Measurements from ENCODE around the gene TMEM273.
"Not testable (repeated sequence)": the region's sequence is repeated elsewhere in the genome, so short reads cannot be mapped to it uniquely, and the experiment has no call there.

The TMEM273 gene

DNA sequence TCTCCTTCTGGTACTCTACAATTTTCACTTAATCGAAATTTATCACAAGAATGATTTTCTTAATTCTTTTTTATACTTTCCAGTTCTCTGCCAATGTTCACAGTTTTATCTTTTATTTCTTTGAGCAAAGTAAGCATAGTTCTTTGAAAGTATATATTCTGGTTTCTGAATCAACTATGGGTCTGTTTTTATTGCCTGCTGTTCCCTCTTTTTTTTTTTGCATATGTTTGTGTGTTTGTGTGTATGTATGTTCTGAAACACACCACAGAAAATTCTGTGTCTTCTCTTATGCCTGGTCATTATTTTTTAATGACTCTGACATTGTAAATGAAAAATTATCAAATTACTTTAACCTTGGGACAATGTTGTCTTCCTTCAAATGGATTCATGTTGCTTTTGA lies 15.9 kb upstream of the TMEM273 start:
- DNase-seq (ENCODE audit: low read depth): no peak

DNA sequence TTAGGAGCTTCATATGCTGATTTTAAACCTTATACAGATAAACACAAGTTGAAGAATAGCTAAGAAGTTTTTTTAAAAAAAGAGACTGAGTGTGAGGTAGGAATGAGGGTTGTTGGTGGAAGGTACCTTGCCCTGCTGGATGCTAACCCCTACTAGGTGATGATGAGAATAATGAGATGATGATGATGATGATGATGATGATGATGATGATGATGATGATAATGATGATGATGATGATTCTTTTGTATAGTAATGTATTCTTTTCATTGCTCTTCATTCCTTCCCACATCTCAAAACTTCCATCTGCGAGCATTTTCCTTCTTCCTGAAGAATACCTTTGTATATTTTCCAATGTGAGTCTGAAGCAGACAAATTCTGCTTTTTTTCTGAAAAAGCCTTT lies 14.1 kb upstream of the TMEM273 start:
- no peak for DNase-seq (ENCODE audit: low read depth)

DNA sequence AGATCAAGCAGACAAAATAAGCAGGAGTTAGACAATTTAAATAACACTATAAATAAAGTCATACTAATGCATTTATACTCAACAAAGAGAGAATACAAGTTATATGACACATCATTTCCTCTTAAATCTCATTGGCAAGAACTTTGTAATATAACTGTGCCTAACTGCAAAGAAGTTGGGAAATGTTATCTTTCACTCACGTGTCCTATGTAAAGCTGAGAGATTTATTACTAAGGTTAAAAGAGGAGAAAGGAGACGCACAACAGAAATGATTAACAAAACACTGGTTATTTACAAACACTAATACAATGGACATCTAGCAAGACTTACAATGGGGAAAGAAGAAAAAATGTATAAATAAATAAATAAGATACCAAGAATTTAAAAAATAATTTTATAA lies 12.7 kb upstream of the TMEM273 start:
- no peak for DNase-seq (ENCODE audit: low read depth)

DNA sequence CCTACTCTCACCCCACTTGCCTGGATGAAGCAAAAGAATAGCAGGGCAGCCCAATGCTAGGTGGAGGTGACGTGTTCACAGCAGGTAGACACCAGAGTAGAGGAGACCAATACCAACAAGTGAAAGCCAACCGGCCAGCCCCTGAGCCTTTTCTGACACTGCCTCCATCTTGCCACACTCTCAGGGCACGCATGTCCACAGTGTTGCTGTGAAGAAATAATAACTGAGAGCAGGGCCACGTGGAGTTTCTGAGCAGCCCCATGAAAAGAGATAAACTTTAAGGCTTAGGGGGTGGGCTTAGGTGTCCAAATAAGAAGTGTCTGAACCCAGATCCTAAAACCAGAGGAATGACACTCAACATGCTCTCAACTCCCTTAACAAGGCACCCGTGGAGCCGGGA lies 9.0 kb upstream of the TMEM273 start:
- DNase-seq (ENCODE audit: low read depth): no peak

DNA sequence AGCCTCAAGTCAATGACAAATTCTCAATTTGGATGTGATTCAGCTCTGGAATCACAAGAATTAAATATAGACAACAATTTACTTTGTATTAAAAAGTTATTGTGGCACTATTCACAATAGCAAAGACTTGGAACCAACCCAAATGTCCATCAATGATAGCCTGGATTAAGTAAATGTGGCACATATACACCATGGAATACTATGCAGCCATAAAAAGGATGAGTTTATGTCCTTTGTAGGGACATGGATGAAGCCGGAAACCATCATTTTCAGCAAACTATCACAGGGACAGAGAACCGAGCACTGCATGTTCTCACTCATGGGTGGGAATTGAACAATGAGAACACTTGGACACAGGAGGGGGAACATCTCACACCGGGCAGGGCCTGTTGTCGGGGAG lies 7.7 kb upstream of the TMEM273 start:
- DNase-seq (ENCODE audit: low read depth): not testable (repeated sequence)

DNA sequence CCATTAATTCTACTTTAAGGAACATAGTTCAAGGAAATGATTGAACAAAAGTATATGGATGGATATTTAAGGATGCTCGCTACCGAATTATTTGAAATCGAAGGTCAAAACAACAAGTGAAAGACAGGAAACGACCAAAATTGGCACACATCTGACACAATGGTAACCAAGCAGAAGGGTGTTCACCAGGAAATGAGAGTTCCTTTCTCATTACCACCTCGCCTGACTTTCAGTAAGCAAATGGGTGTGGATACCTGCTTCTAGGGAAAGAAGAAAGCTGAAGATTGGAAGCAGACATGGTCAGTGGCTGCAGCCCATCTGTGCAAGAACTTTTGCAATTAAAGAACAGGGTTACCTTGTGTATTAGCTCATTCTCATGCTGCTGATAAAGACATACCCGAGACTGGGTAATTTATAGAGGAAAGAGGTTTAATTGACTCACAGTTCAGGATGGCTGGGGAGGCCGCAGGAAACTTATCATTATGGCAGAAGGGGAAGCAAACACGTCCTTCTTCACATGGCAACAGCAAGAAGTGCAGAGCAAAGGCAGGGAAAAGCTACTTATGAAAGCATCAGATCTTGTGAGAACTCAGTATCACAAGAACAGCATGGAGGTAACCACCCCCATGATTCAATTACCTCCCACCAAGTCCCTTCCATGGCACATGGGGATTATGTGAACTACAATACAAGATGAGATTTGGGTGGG lies 6.2 kb upstream of the TMEM273 start:
- no peak for DNase-seq (ENCODE audit: low read depth)

DNA sequence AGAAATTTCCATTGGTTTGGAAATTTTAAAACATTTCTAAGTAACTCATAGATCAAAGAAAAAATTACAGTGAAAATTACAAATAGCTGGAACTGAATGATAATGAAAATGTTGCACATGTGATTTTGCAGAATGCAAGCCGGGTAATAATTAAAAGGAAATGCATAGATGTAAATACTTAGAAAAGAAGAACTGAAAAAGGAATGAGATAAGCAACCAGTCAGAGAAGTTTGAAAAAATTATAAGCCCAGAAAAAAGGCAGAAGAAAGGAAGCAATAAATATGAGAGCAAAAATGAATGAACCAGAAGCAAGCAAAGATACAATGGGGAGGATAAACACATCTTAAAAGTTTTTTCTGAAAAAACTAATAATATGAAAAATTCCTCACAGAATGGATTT lies 3.2 kb upstream of the TMEM273 start:
- DNase-seq (ENCODE audit: low read depth): no peak

DNA sequence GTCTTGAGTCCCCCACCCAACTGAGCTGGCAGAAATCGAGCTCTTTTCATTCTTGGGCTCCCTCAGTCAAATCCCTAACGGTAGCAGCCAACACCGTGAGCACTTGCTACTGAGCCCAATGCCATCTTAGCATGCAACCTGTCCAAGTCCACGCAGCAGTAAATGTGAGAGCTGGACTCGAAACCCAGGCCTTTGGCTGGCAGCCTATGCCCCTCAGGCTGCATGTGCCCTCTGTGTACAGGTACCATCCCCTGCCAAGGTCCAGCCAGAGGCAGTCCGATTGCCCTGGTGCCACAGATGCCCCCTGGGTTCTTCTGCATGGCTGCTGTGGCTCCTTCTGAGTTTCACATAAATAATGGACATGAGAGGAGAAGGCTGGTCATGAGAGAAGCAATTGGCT lies 1.2 kb upstream of the TMEM273 start:
- no peak for DNase-seq (ENCODE audit: low read depth)

DNA sequence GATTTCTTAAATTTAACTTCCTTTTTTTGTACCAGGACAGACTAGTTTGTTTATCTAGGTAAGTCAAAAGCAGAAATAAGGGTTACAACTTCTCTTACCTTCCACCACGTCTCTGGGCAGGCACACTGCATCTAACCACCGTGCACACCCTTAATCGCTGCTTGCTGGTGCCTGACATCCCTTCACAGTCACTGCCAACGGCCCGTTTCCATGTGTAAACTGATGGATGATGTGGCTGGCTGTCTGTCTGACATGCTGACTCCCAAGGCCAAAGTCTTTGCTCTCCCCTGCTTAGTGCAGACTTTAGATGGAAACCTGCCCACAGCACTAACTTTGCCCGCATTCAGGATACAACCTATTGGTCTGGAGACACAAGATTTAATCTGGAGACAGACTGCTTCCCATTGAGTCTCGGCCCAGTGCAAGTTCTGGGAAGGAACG lies 1.1 kb downstream of the TMEM273 start:
- no peak for DNase-seq (ENCODE audit: low read depth)

DNA sequence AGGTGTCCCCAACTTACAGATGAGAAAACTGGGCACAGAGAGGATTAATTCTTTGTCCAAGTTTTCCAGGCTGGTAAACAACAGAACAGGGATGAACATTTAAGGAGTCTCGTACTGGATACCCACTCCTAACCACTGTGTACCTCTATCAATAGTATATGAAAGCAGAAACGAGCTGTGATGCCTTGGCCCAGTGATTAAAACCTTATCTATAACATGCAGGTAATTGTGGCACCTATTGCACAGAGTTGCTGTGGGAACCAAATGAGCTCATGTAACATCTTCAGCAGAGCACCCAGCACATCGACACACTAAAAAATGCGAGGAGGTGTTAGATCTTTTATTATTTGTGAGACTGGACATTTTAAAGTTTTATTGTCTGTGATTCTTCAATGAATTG lies 1.6 kb downstream of the TMEM273 start:
- no peak for DNase-seq (ENCODE audit: low read depth)

DNA sequence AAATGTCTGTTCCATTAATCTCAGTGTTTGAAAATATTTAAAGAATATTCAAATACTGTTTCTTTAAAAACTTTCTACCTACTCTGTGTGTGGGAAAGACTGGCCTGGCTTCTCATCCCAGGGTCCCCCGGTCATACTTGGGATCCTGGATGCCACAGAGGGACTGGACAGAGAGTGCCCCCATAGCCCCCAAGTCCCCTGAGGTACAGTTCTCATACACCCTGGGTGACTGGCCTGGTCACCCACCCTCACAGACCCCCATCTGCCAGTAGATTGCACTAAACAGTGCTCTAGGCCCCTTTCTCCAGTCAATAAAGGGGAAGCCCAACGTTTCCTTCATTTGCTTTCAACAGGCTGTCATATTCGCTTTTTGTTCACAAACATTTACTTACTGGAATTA lies 3.0 kb downstream of the TMEM273 start:
- no peak for DNase-seq (ENCODE audit: low read depth)

DNA sequence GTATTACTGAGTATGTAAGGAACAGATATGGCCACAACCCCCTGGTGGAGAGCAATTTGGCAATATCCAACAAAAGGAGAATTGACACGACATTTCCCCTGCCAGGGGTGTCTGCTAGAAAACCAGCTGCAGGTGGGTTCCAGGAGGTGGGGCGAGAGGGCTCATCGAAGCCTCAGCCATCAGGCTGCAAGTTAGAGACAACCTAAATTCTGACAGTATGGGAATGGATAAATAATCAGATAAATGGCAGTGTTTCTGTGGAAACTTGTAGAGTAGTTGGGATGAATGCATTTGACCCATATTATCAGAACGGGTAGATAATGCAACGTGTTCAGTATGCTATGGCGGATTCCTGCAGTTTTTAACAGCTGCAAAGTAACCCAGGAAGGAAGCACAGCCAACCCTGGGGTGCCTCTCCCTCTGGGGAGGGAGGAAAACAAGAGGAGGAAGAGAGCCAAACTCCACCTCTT lies 3.5 kb downstream of the TMEM273 start:
- DNase-seq (ENCODE audit: low read depth): no peak

DNA sequence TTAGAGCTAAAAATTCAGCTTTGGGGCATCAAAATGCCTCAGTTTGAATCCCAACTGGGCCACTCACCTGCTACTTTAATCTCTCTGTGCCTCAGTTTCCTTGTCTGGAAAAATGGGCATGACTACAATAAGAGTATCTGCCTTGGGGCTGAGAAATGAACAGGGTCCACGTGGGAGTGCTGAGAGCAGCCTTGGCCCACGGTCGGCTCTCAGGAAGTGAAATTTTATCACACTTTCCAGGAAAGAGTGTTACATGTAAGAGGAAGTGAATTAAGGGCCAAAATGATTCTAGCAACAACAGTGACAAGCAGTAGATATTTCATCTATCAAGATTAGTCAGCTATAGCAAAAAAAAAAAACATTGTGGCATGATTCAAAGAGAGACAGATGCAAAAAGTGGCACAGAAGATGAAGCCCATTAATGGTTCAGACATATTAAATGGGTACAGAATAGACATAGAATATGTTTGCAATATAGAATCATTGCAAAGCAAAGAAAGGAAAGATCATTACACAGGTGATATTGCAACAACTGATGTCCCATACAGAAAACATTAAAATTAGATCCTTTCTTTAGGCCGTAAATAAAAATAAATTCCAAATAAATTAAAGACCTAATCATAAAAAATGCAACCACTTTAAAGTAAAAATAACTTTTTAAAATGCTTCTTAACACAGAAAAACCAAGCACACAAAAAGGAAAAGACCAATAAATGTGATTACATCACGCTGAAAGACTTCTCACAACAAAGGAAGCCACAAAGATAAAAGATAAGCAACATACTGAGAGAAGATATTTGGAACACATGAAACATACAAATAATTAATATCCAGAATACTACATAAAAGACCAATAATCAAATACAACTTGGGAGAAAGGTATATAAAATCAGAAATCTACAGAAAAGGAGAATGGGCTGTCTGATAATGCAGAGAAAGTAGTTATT lies 4.3 kb downstream of the TMEM273 start:
- no peak for DNase-seq (ENCODE audit: low read depth)

DNA sequence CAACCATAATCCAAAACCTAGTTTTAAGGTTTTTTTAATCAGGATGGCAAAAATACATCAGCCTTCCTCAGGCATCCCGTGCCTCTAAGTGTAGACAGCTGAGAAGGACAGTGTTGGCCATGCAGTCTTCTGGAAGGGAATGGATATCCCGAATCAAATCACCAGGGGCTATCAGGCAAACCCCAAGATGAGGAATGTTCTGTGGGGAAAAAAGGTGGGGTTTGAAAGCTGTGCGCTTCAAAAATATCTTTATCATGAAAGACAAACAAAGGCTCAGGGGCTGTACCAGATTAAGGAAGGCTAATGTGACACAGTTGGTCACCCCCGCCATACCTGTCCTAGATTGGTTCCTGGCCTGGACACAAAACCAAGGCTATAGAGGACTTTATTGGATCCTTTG lies 5.4 kb downstream of the TMEM273 start:
- DNase-seq (ENCODE audit: low read depth): no peak

DNA sequence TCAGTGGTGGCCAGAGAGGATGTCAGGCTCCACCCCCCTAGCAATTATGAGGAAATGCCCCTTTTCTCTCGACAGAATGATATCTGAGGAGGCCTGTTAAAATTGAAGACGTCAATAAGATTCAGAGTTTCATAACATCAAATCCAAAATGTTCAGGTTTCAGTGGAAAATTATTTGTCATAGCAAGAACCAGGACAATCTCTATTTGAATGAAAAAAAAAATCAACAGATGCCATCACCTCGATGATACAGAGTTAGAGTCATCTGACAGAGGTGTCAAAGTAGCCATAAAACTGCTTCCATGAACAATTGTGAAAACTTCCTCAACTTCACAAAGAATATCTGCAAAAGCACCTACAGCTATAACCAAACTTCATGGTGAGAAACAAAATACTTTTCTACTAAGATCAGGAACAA lies 7.7 kb downstream of the TMEM273 start:
- no peak for DNase-seq (ENCODE audit: low read depth)

DNA sequence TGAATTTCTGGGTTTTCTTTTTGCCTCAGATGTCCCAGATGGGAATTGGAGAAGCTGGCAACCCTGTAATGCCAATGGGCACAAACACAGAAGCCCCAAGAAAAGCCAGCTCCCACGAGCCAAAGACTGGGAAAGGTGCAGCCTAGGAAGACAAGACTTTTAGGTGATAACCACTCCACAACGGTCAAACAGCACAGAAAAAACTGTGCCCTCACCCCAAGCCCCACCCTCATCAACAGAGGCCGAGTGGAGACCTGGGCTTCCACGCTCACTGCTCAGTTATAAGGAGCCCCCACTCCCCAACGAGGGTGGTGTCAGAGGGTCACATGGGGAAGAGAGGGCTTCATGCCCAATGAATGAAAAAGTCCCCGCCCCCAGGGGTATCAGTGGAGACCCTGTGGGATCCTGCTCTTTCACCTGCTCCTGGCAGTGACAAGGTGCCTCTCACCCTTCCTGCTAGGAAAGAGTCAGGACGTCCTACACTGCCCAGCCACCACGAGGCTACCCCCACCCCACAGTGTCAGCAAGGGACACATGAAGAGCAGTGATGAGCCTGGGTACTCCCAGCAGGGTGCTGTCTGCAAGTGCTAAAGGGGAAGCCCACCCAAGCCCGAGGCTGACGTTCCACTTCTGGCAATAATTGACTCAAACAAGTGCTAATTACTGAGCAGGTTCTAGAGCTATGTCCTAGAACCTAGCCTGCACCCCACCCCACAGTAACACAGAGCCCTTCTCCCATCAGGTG lies 8.3 kb downstream of the TMEM273 start:
- DNase-seq (ENCODE audit: low read depth): no peak

DNA sequence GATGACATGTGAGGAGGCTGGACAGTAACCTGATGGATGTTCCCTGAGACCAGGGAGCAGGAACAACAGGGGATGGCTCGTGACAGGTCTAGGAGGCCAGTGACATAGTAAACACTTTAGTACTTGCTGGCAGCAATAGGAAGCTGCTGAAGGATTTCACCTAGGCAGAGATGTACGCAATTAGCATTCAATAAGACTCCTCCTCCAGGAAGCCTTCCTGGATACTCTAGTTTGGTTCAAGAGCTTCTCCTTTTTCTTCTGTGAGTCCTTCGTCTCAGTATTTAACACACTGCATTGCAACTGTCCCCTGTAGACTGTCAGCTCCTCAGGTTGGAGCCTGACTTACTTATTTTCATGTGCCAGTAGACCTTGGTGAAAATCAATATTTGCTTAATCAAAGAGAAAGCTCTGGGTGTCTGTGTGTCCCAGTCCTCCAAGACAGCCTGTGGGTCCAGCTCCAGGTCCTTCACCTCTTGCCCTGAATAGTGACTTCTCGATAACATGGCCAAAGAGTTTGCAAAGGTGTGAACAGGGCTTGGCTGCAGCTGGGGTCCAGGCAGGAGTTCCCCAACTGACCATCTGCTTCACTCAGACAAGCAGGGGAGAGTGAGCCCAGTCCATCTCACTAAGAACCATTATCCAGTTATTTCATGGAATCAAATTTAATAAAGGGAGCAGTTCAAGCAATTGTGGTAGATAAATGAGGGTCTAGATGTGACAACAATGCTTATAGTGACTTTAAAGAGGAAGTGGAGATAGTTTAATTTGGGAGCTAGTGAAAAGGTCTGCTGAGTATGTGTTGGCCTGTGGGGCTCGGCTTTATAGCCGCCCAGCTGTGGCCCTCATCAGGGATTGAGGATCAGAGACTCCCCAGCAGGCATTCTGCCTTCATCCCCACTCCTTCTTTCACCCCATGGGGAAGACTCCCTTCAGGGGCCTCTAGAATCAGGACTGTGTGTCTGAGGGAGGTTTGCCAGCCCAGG lies 9.4 kb downstream of the TMEM273 start:
- no peak for DNase-seq (ENCODE audit: low read depth)

DNA sequence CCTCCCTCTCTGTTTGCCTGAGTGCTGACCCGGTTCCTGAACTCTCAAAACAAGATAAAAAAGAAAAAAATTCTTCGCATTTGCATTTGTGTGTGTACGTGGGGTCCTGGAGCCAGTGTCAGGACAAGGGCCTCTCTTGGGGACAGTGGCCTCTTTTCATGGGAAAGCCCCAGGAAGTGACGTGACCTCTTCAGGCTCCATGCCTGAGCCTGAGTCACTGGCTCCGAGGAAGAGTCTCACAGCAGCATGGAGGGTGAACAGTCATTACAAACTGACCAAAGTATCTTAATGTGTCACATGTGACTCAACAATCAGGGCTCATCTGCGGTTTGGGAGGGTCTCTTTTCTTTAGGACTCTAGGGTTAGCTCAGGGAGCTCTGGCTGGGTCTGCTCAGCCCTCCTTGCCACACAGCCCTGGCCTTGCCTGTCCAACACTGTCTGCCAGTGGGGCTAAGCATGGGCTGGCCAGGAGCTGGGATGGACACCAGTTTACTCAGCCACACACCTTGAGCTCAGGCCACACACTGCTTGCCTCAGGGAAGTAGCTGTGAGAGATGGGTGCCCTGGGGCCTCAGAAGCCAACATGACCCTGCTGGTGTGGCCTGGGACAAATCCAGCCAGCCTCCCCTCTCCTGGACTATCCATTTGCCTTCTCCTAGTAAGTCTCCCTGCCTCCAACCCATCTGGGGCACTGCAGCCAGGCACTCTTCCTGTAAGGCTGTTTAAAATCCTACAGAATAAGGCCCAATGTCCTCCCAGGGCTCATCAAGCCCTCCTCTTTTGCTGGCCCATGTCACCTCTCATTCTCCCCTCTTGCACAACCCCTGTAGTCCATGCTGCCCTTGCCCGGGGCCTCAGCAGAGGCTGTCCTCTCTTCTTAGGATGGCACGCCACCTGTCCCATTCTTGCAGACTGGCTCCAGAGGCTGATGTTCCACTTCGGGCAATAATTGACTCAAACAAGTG lies 10.5 kb downstream of the TMEM273 start:
- peak; percentile 59 for DNase-seq (ENCODE audit: low read depth)

DNA sequence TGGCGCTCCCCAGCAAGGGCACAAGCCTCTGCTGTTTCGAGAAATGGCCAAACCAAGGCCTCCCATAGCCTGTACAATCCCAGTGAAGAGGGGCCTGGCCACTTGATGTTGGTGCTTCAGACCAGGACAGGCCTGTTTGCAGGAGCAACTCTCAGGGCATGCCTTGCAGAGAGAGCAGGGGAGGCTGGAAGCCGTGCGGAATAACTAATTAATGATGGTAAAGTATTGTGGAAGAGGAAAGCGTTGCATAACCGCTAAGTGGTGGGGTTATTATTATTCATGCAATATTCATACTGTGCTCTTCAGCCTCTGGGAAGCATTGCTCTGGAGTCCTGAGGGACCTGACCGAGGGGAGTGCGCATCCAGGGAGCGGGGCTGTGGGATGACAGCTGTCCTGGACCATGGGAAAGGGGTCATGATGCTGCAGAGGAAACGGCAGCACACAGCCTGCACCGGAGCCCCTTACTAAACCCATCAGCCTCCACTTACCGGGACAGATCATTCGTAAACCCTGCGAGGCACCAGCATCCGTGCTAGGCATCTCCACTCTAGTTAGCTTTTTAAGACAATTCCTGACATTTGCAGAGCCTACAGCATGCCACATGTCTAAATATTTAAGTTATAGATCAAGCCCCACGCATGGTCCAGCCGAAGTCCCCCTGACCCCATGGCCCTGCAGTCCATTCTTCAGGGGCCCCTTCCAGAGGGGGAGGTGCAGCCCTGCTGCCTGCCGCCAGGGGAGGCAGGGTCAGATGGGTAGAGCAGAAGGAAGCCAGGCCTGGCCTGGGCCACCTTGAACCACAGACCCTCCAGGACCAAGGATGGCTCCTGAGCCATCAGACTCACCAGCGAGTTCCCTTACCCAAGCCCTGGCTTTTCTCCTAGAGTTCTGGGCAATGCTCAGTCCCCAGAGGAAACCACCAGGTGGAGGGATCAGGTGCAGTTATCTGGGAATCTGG lies 11.6 kb downstream of the TMEM273 start:
- no peak for DNase-seq (ENCODE audit: low read depth)
